Measurements from ENCODE around the gene ZNF574. TPM values are rescaled to one million over a fixed set of nuclear protein-coding genes. Genes with fewer than 3 reads are reported as not detected.

Gene ZNF574
- total and polyA plus RNA-seq, 2 of the 8 experiments (the other 6 are each of a cell fraction or from before 2014, with no cell fraction given): 27.0 to 38.8 TPM

DNA sequence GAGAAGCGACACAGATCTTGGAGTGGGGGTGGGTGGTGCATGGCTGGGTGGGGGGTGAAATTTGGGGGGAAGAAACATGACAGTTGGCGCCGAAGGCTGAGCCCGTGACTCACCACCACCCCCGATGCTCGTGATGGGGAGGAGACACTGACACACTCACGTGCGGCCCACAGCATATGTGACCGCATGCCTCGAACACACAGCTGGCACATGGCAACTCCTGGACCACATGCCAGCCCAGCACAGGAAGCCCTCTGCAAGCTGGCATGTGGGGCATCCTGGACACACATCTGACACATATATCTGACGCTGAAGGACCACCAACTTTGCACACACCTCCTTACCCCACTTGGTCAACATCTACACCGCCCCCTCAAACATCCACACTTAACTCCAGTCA lies 4.7 kb upstream of the ZNF574 start:
- TF ChIP-seq, protein P1, sequence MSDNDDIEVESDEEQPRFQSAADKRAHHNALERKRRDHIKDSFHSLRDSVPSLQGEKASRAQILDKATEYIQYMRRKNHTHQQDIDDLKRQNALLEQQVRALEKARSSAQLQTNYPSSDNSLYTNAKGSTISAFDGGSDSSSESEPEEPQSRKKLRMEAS (IDR thresholded peaks at IDR 0.05): peak; percentile 36; the same call in 1 of the 2 replicates
- no peak for TF ChIP-seq CTBP2 (IDR thresholded peaks at IDR 0.05; ENCODE audit: borderline replicate concordance, insufficient read depth, insufficient read length, low read length)
- Histone ChIP-seq H3K18ac (ENCODE audit: extremely low read depth, low read length) (no peak overlapping the region), H3K27ac (ENCODE audit: low read depth, low read length) (no peak overlapping the region), H2BK20ac (ENCODE audit: low read length) (no peak overlapping the region), H3K56ac (replicated peaks; ENCODE audit: insufficient read length, low read depth, low read length) (no peak overlapping the region), H3K9ac (replicated peaks in 1 of 4; ENCODE audit: extremely low read depth in 1 of 4, low read depth in 3 of 4, low read length in 3 of 4) (no peak overlapping the region), H3K27me3 (replicated peaks in 1 of 4; ENCODE audit: control insufficient read depth in 3 of 4, extremely low read depth in 1 of 4, insufficient read depth in 3 of 4, low read length in 3 of 4) (no peaks in the 10 kb centered on the region), H3K14ac (ENCODE audit: insufficient read length) (no peak overlapping the region), H2BK12ac (ENCODE audit: low read depth, low read length) (0 out of 2 replicates have a peak overlapping the region, but pooled peaks have one; percentile 33), H3K4me1 (replicated peaks in 1 of 4; ENCODE audit: control insufficient read depth in 3 of 4, insufficient read depth in 4 of 4, low read length in 3 of 4) (peaks cover 0 to 18% (median 8%) of the 10 kb centered on the region in 4 experiments; a peak in 6 of 7 replicates), H3K4me3 (ENCODE audit: extremely low read depth in 1 of 4, insufficient read depth in 2 of 4, low read depth in 3 of 4, low read length in 4 of 4) (no peak overlapping the region), H4K5ac (ENCODE audit: insufficient read length, low read depth, low read length) (no peak overlapping the region), H3K79me1 (ENCODE audit: low read depth, low read length) (peaks cover 12% of the 10 kb centered on the region), H3K9me3 (ENCODE audit: insufficient read depth in 2 of 2, low read depth in 1 of 2, low read length in 1 of 2) (no peaks in the 10 kb centered on the region), H3K4ac (replicated peaks; ENCODE audit: insufficient read length, low read depth, low read length) (no peak overlapping the region), H2AK5ac (ENCODE audit: low read depth, low read length) (no peak overlapping the region), H3K36me3 (ENCODE audit: control insufficient read depth in 2 of 4, insufficient read depth in 4 of 4, low read length in 3 of 4) (no peaks in the 10 kb centered on the region), H3K4me2 (ENCODE audit: insufficient read depth in 1 of 2, low read depth in 2 of 2, low read length in 2 of 2) (no peak overlapping the region; a peak in 1 of 4 replicates), H3K23ac (ENCODE audit: insufficient read length) (no peak overlapping the region), H4K20me1 (replicated peaks in 1 of 2; ENCODE audit: control insufficient read depth in 1 of 2, insufficient read depth in 2 of 2, low read length in 2 of 2) (peaks cover 0 to 7% of the 10 kb centered on the region in 2 experiments), H2BK120ac (replicated peaks; ENCODE audit: low read depth, low read length) (no peak overlapping the region), H3K23me2 (ENCODE audit: low read depth, low read length) (peaks cover 22% of the 10 kb centered on the region), H2BK5ac (ENCODE audit: low read depth, low read length) (no peak overlapping the region), H3K79me2 (ENCODE audit: control insufficient read depth in 1 of 2, insufficient read depth in 2 of 2, low read length in 2 of 2) (peaks cover 0 to 23% of the 10 kb centered on the region in 2 experiments; a peak in 3 of 4 replicates), H2AFZ (ENCODE audit: low read length) (no peak overlapping the region), H4K91ac (replicated peaks; ENCODE audit: insufficient read length, low read length) (no peak overlapping the region), H4K8ac (ENCODE audit: extremely low read depth, insufficient read depth, low read length) (no peak overlapping the region), H2BK15ac (ENCODE audit: low read length) (peak overlapping the region; percentile 75; the same call in 1 of the 2 replicates)
- ChIA-PET CTCF (ENCODE audit: partially characterized antibody) (interaction anchor here (0.6 to 1.1 kb wide), 5 partner anchors 10 to 1886 kb away, joined by 3 to 4 read pairs (median 3); no protein-coding TSS in a partner anchor), POLR2A (ENCODE audit: partially characterized antibody) (interaction anchor here (0.5 to 1.6 kb wide), 6 partner anchors 10 to 1462 kb away, joined by 3 to 6 read pairs (median 3); partner anchors contain the start of gene ZNF575)
- no peak for FAIRE-seq
- WGBS, 2 experiments (ENCODE audit: extremely low coverage in 1 of 2, insufficient coverage in 1 of 2, insufficient read length in 1 of 2, insufficient replicate concordance in 2 of 2, low coverage in 1 of 2, low lambda C conversion rate in 2 of 2, missing lambda C conversion rate in 1 of 2): 87% methylated on average over 9 of the region's 12 CpGs; no CpG with 5 or more reads in 1 of the 2 experiments
- DNase-seq (ENCODE audit: low read depth in 1 of 2, low spot score in 2 of 2): no peak
